Neural cell (in vitro differentiated cells): ENCODE data around the gene RTN4RL1. TPM values are rescaled to one million over a fixed set of nuclear protein-coding genes. Genes with fewer than 3 reads are reported as not detected.

Experiments
- H2AFZ ChIP-seq: fragments of 200-600, 300-800 bp; sonication (generic), shearing (Covaris generic); 2 replicates; pipeline ENCODE4 v1.6.0; 2014; ENCODE audit warnings: low read depth, mild to moderate bottlenecking, antibody characterized with exemption, low read length, moderate library complexity
- H3F3A ChIP-seq: fragments of 200-600 bp; shearing (Covaris generic); 2 replicates; pipeline ENCODE4 v1.6.1; 2016; ENCODE audit warnings: mild to moderate bottlenecking, moderate library complexity, mixed read lengths, antibody characterized with exemption, low read length; ENCODE audit not compliant: insufficient read depth, poor library complexity, severe bottlenecking
- H3K27ac ChIP-seq: fragments of 200-600, 300-800 bp; sonication (generic), shearing (Covaris generic); 2 replicates; pipeline ENCODE4 v1.5.1; 2014; ENCODE audit warnings: mild to moderate bottlenecking, low read length, moderate library complexity
- H3K27me3 ChIP-seq: fragments of 300-800, 200-600 bp; sonication (generic), shearing (Covaris generic); 2 replicates; pipeline ENCODE4 v1.6.0; 2014; ENCODE audit warnings: mild to moderate bottlenecking, low read depth, low read length, moderate library complexity; ENCODE audit not compliant: insufficient read depth
- H3K36me3 ChIP-seq: fragments of 300-800, 200-600 bp; sonication (generic), shearing (Covaris generic); 2 replicates; pipeline ENCODE4 v1.5.1; 2014; ENCODE audit warnings: mild to moderate bottlenecking, antibody characterized with exemption, low read length, moderate library complexity; ENCODE audit not compliant: insufficient read depth
- H3K4me2 ChIP-seq: fragments of 300-800, 200-600 bp; sonication (generic), shearing (Covaris generic); 2 replicates; pipeline ENCODE4 v1.6.0; 2014; ENCODE audit warnings: mild to moderate bottlenecking, low read length
- H3K4me3 ChIP-seq: fragments of 300-800, 200-600 bp; sonication (generic), shearing (Covaris generic); 2 replicates; pipeline ENCODE4 v1.5.1; 2014; ENCODE audit warnings: mild to moderate bottlenecking, low read length, moderate library complexity
- H3K79me2 ChIP-seq: fragments of 200-600 bp; shearing (Covaris generic); replicated peaks from 2 replicates; pipeline ENCODE4 v1.6.0; 2014; ENCODE audit warnings: mild to moderate bottlenecking, low read length, moderate library complexity; ENCODE audit not compliant: insufficient read depth
- H3K9ac ChIP-seq: fragments of 300-800, 200-600 bp; sonication (generic), shearing (Covaris generic); 2 replicates; pipeline ENCODE4 v1.6.1; 2016; ENCODE audit warnings: mild to moderate bottlenecking, low read length, mixed read lengths
- H3K9me2 ChIP-seq: fragments of 200-600 bp; shearing (Covaris generic); 2 replicates; pipeline ENCODE4 v1.6.1; 2016; ENCODE audit warnings: mild to moderate bottlenecking, low read length, mixed read lengths; ENCODE audit not compliant: insufficient read depth
- H3K9me3 ChIP-seq: fragments of 200-600, 300-800 bp; sonication (generic), shearing (Covaris generic); 2 replicates; pipeline ENCODE4 v1.6.1; 2016; ENCODE audit warnings: mild to moderate bottlenecking, mixed run types, low read length, moderate library complexity, mixed read lengths
- H4K20me1 ChIP-seq: fragments of 200-600 bp; shearing (Covaris generic); 2 replicates; pipeline ENCODE4 v1.6.1; 2016; ENCODE audit warnings: mild to moderate bottlenecking, mixed run types; ENCODE audit not compliant: insufficient read depth
- EP300 ChIP-seq: fragments of 450-650 bp; conservative IDR thresholded peaks from 2 replicates; pipeline ENCODE4 v1.6.1; 2014; ENCODE audit warnings: antibody characterized with exemption, mild to moderate bottlenecking, moderate library complexity; ENCODE audit not compliant: poor library complexity, severe bottlenecking
- EZH2 ChIP-seq: fragments of 200-600, 300-800 bp; shearing (Covaris generic), sonication (generic); IDR thresholded peaks from 2 replicates; pipeline ENCODE4 v1.6.1; 2014; ENCODE audit warnings: antibody characterized with exemption, low read length, borderline replicate concordance, mild to moderate bottlenecking; ENCODE audit not compliant: insufficient read depth, poor library complexity, severe bottlenecking
- MXI1 ChIP-seq: fragments of 450-650 bp; conservative IDR thresholded peaks from 2 replicates; pipeline ENCODE4 v1.6.1; 2014; ENCODE audit warnings: antibody characterized with exemption, mild to moderate bottlenecking; ENCODE audit not compliant: poor library complexity, severe bottlenecking
- POLR2AphosphoS5 ChIP-seq: IDR thresholded peaks from 2 replicates; pipeline ENCODE4 v1.6.1; 2012
- RAD21 ChIP-seq: fragments of 450-650 bp; conservative IDR thresholded peaks from 2 replicates; pipeline ENCODE4 v1.6.1; 2014; ENCODE audit warnings: antibody characterized with exemption, mild to moderate bottlenecking, moderate library complexity
- REST ChIP-seq: IDR thresholded peaks from 2 replicates; pipeline ENCODE4 v1.6.1; 2012; ENCODE audit warnings: borderline replicate concordance
- SMC3 ChIP-seq: fragments of 450-650 bp; conservative IDR thresholded peaks from 2 replicates; pipeline ENCODE4 v1.6.1; 2014; ENCODE audit warnings: antibody characterized with exemption, mild to moderate bottlenecking, moderate library complexity; ENCODE audit not compliant: poor library complexity
- TAF1 ChIP-seq: IDR thresholded peaks from 2 replicates; pipeline ENCODE4 v1.6.1; 2012; ENCODE audit warnings: low read depth
- polyA plus RNA-seq: library from polyadenylated mRNA; depleted of rRNA; stranded (reverse); fragments of >200 nt; gene quantifications from 2 replicates; pipeline ENCODE4 v1.2.3, GENCODE V29; 2014
- TF ChIP-seq, protein P1 (sequence below): fragments of 450-650 bp; IDR thresholded peaks from 2 replicates; pipeline ENCODE4 v1.5.1; 2014; ENCODE audit warnings: antibody characterized with exemption, mild to moderate bottlenecking, moderate library complexity; ENCODE audit not compliant: poor library complexity, severe bottlenecking

Gene RTN4RL1
- polyA plus RNA-seq, 1 donor from 2014 or later, result 8.1 TPM

DNA sequence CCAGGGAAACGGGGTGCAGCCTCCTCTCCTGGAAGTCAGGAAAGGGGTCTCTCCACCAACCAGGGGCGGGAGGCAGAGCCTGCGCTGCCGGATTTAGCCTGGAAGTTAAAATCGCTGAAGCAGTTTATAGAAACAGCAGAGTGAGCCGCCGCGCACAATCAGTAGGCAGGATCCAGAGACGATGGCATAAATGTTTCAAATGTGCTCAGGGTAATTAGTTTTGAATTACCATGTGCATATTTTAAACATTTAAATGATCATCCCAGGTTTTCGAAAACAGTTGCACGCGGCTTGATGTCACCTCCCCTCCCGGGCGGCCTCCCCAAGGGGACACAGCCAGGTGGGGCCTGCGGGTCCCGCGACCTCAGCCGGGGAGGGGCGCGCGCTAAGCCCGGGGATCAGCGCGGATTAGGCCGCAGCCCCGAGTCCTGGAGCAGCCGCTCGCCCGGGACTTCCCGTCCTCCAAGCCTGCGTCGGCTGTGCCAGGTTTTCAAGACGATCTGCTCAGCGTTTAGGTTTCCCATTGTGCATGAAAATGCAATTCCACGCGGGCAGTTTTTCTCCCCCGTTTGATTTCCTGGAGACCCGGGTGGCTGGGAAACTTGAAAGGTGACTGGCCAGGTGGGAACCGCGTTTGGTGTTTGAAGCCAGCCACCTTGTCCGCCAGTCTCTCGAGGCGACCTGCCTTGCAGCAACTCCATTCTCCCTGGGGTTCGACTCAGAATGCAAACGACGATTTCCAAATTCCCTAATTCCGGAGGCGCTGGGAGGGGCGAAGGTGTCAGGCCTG is 117.0 kb downstream of the RTN4RL1 start:
- Histone ChIP-seq H4K20me1 (no peaks in the 10 kb centered on the region), H3K36me3 (no peaks in the 10 kb centered on the region), H3K27ac (no peak overlapping the region), H3K79me2 (no peaks in the 10 kb centered on the region), H3K4me2 (peak overlapping the region; percentile 70), H3F3A (peaks cover 3% of the 10 kb centered on the region), H3K9ac (peak overlapping the region; percentile 56), H3K4me3 (peak overlapping the region; percentile 61), H3K9me3 (no peaks in the 10 kb centered on the region), H3K27me3 (no peaks in the 10 kb centered on the region), H2AFZ (no peak overlapping the region), H3K9me2 (no peaks in the 10 kb centered on the region)
- no peak for TF ChIP-seq RAD21
- TF ChIP-seq POLR2AphosphoS5, result peak; percentile 16
- TF ChIP-seq TAF1, result no peak
- TF ChIP-seq, protein P1, sequence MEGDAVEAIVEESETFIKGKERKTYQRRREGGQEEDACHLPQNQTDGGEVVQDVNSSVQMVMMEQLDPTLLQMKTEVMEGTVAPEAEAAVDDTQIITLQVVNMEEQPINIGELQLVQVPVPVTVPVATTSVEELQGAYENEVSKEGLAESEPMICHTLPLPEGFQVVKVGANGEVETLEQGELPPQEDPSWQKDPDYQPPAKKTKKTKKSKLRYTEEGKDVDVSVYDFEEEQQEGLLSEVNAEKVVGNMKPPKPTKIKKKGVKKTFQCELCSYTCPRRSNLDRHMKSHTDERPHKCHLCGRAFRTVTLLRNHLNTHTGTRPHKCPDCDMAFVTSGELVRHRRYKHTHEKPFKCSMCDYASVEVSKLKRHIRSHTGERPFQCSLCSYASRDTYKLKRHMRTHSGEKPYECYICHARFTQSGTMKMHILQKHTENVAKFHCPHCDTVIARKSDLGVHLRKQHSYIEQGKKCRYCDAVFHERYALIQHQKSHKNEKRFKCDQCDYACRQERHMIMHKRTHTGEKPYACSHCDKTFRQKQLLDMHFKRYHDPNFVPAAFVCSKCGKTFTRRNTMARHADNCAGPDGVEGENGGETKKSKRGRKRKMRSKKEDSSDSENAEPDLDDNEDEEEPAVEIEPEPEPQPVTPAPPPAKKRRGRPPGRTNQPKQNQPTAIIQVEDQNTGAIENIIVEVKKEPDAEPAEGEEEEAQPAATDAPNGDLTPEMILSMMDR, result no peak
- no peak for TF ChIP-seq MXI1
- TF ChIP-seq EZH2, result no peak
- peak; percentile 32 for TF ChIP-seq REST
- no peak for TF ChIP-seq EP300
- no peak for TF ChIP-seq SMC3

- Histone ChIP-seq H3K27ac (no peak overlapping the region), H3K27me3 (no peaks in the 10 kb centered on the region), H3K4me3 (no peak overlapping the region)
Measured at GRCh38 chr17:1907216-1907631, 117.9 kb downstream of the RTN4RL1 start.

More at GRCh38 chr17:1907216-1907631, 117.9 kb downstream of the RTN4RL1 start:
- Histone ChIP-seq H3K9ac (no peak overlapping the region), H3F3A (peaks cover 3% of the 10 kb centered on the region), H3K79me2 (no peaks in the 10 kb centered on the region), H3K4me2 (no peak overlapping the region), H4K20me1 (no peaks in the 10 kb centered on the region), H2AFZ (no peak overlapping the region), H3K9me3 (no peaks in the 10 kb centered on the region), H3K36me3 (no peaks in the 10 kb centered on the region), H3K9me2 (no peaks in the 10 kb centered on the region)
- no peak for TF ChIP-seq EP300
- no peak for TF ChIP-seq MXI1
- no peak for TF ChIP-seq TAF1
- TF ChIP-seq, protein P1, result no peak
- TF ChIP-seq SMC3, result no peak
- no peak for TF ChIP-seq RAD21
- TF ChIP-seq POLR2AphosphoS5, result no peak
- TF ChIP-seq EZH2, result no peak
- no peak for TF ChIP-seq REST
